ENCODE data around the gene MIB1.

GRCh38 chr18:21830532-21830931 lies 89.9 kb downstream of the MIB1 start:
- TF ChIP-seq CTCF (IDR thresholded peaks at IDR 0.05) (no peak), POLR2A (IDR thresholded peaks at IDR 0.05) (no peak)
